ENCODE measurements around the gene PXDN.

Gene PXDN

DNA sequence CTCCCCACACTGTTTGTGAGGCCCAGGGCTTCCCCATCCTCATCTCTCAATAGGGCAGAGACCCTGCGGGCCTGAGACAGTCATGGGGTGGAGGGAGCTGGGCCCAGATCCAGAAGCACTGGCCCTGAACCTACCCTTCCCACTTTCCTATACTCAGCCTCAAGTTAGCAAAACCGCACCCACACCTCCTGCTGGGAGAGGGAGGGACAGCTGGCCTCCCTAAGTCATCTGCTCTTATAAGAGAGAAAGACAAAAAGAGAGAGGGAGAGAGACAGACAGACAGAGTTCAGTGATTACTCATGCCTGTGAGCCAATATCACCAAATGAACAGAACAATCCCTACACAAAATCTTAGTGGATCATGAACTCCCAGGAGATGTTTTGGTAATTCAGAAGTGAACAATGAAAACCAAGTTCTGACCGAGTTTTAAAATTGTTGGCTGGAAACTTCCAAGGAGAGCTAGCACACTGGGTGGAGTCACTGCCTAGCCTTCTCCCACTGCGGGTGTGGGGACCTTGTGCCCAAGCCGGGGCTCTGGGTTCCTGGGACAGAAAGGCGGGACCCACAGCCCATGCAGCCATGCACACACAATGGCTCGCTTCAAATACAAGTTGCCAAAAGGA, 130.5 kb downstream of the PXDN start:
- TF ChIP-seq GATA3 (IDR thresholded peaks at IDR 0.05; ENCODE audit: low read depth, low read length) (no peak), GATA2 (IDR thresholded peaks at IDR 0.05; ENCODE audit: low read depth, low read length) (no peak)

DNA sequence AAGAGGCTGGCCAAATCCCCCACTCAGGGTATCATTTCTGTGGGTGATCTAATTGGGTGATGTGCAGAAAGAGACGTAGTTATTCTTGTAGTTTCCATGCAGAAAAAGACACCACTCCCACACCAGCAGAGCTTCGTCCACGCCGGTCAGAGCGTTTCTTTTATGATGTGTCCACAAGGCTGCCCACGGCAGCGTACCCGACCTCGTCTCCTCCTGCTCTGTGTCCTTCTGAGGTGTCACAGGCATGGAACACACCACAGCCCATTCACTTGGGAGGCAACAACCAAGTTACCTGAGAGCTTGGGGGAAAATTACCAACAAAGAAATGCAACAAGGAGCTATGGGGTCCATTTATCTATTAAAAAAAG, 131.3 kb downstream of the PXDN start:
- no peak for TF ChIP-seq GATA3 (IDR thresholded peaks at IDR 0.05; ENCODE audit: low read depth, low read length)
- no peak for TF ChIP-seq GATA2 (IDR thresholded peaks at IDR 0.05; ENCODE audit: low read depth, low read length)

DNA sequence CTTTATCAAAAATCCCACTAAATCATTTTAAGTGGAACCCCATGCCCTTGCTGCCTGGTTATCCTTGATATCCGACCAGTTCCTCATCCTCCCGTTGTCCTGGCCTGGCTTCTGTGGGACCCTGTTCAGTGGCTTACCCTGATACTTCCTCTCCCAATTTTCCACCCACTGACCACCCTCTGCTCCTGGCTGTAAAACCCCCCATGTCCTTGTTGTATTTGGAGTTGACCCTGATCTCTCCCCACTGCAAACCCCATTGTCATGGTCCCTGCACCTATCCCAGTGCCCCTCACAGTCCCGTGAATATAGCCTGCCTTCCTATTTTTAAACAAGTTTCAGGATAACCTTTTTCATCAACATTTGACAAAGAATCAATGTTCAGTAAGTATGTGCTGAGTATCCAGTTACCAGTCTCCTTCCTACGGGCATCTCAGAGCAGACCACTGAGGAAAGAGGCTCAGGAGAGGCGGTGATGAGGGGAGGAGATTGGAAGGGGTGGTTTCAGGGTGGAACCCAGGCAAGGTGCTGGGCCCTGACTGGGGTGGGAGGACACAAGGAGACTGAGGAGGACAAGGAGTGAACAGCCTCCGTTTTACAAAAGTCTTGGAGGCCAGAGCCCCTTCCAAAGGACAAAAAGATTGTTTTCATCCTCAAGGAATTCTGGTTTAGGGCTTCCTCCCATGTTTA, 131.8 kb downstream of the PXDN start:
- TF ChIP-seq GATA3 (IDR thresholded peaks at IDR 0.05; ENCODE audit: low read depth, low read length) (no peak), GATA2 (IDR thresholded peaks at IDR 0.05; ENCODE audit: low read depth, low read length) (no peak)

DNA sequence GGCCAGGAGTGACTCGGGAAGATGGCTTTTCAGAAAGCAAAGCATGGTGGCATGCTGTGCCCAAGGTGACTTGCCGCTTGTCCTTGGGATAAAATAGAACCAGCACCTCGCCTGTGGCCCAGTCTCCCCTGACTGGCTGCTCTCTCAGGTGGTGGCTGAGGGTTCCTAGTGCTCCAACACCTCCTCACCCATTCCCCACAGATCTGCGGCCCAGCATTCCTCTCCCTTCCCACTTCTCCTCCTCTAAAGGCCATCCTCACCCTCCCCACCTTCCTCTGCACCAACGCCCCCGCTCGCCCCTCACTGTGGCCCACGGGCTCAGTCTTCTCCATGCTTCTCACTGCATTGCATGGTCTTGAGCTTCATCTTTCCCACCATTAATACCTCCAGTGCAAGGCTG, 132.4 kb downstream of the PXDN start:
- no peak for TF ChIP-seq GATA3 (IDR thresholded peaks at IDR 0.05; ENCODE audit: low read depth, low read length)
- no peak for TF ChIP-seq GATA2 (IDR thresholded peaks at IDR 0.05; ENCODE audit: low read depth, low read length)

- no peak for TF ChIP-seq GATA2 (IDR thresholded peaks at IDR 0.05; ENCODE audit: low read depth, low read length)
- TF ChIP-seq GATA3 (IDR thresholded peaks at IDR 0.05; ENCODE audit: low read depth, low read length) = no peak
Observed at GRCh38 chr2:1610096-1610485, 134.2 kb downstream of the PXDN start.

GRCh38 chr2:1609485-1610095, 134.7 kb downstream of the PXDN start:
- TF ChIP-seq GATA3 (IDR thresholded peaks at IDR 0.05; ENCODE audit: low read depth, low read length) (no peak), GATA2 (IDR thresholded peaks at IDR 0.05; ENCODE audit: low read depth, low read length) (no peak)

DNA sequence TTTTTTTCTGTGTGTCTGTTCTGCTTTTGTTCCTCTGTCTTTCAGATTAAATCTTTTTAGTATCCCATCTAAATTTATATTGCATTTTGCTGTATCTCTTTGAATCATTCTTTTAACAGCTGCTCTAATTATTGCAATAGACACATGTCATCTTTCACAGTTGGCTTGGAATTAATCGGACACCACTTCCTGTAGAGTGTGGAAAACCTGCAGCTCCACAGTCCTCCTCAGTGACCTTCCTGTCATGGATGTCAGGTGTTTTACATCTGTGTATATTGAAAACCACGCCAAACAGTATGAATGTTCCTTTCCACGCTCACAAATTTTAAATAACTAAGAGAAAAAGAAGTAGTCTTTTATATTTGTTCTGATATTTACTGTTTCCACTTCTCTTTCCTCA, 135.3 kb downstream of the PXDN start:
- TF ChIP-seq GATA2 (IDR thresholded peaks at IDR 0.05; ENCODE audit: low read depth, low read length) (no peak), GATA3 (IDR thresholded peaks at IDR 0.05; ENCODE audit: low read depth, low read length) (no peak)

- TF ChIP-seq GATA2 (IDR thresholded peaks at IDR 0.05; ENCODE audit: low read depth, low read length) = no peak
- TF ChIP-seq GATA3 (IDR thresholded peaks at IDR 0.05; ENCODE audit: low read depth, low read length) = no peak
Observed at GRCh38 chr2:1607971-1608688, 136.2 kb downstream of the PXDN start.

DNA sequence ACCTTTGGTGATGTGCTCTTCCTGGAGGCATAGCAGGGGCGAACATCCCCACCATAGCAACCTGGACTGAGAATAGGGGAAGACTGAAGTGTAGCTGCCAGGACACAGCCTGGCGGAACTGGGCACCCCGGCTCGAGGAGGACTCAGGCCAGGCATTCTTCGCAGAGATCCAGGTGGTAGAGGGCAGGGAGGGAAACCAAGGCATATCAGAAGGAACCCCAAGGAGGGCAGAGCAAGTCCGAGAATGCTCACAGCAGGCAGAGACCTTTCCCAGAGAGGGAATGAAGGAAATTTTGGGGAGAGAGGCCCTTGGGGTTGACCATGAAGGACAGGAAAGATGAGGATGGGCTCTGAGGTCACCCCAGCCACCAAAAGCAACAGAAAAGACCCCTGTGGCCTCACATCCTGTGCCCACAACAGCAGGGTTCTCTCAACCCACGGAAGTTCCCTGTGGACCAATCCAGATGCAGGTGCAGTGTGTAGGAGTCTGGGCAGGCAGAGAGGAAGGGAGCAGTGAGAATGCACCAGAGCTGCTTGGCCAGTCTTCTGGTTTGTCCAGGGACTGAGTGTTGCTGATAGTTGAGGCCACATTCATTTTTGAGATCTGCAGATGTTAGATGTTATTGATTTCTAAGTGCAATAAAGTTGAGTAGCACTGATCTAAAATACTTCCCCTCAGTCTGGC, 136.9 kb downstream of the PXDN start:
- TF ChIP-seq GATA3 (IDR thresholded peaks at IDR 0.05; ENCODE audit: low read depth, low read length) (no peak), GATA2 (IDR thresholded peaks at IDR 0.05; ENCODE audit: low read depth, low read length) (no peak)

GRCh38 chr2:1606421-1607235, 137.7 kb downstream of the PXDN start:
- TF ChIP-seq GATA2 (IDR thresholded peaks at IDR 0.05; ENCODE audit: low read depth, low read length) (no peak), GATA3 (IDR thresholded peaks at IDR 0.05; ENCODE audit: low read depth, low read length) (no peak)

- TF ChIP-seq GATA3 (IDR thresholded peaks at IDR 0.05; ENCODE audit: low read depth, low read length) (no peak), GATA2 (IDR thresholded peaks at IDR 0.05; ENCODE audit: low read depth, low read length) (no peak)
Observed at GRCh38 chr2:1606046-1606400, 138.3 kb downstream of the PXDN start.

DNA sequence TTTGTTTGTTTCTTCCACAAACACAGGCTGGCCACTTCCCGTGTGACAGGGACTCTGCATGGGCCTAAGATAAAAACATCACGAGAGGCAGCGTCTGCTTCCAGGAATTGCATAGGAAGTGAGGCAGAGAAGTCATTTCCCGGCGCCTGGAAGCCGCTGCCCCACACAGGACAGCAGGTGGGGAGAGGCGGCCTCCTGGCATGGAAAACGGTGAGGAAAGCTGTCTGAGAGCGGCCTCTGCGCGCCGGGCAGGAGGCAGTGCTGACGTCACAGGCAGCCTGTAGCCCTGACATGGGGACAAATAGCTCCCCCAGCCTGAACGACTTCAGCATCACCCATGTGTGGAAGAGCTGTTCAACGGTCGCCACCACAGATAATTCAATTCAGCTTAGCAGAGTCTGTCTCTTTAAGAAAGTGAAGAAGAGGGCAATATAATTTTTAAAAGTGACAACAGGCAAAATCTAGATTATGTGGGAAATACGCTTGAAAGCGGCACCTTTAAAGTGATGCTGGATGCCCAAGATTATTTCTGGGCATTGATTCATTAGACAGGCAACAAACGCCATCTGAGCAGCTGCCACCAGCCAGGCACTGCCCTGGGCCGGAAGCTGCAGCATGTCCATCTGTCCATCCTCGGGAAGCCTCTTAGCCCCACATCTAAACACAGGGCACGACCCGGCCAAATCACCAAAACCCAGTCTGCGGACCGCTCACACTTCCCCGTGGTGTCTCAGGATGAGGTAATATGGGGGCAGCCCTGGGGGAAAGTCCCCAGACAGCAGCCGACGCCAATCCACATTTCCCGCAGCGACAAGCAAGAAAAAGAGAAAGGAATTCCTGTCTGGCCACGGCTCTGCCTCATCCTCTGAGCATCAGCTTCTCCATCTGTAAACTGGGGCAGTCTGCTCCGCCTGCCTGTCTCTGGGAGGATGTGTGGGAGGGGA, 138.9 kb downstream of the PXDN start:
- TF ChIP-seq GATA2 (IDR thresholded peaks at IDR 0.05; ENCODE audit: low read depth, low read length) (no peak), GATA3 (IDR thresholded peaks at IDR 0.05; ENCODE audit: low read depth, low read length) (no peak)
